Naive thymus-derived CD8-positive, alpha-beta T cell (primary cell): Measurements from ENCODE around the gene SNAPC1. TPM values are rescaled to one million over a fixed set of nuclear protein-coding genes. Genes with fewer than 3 reads are reported as not detected.

Experiments used
- ATAC-seq, 2 donors: fragments of 150-1000 bp; cut with Tn5 transposase in 1 of 2; sonication (Bioruptor Pico), chemical (Tn5 transposase) in 1 of 2; 1 replicate in 1 of 2; 2 replicates in 1 of 2; pipeline ENCODE4 v1.10.0; 2021; ENCODE audit warnings: mild to moderate bottlenecking in 2 of 2, moderate library complexity in 2 of 2
- POLR2A ChIA-PET: fragments of 350-600 bp; sonication (Branson Sonifier 250); formaldehyde crosslinking; loops from one replicate; lab custom pipeline; 2021; ENCODE audit warnings: antibody characterized with exemption; lab: Charles Lee
- DNase-seq, 10 donors: peaks; one replicate each; pipeline versions ENCODE4 v3.0.0 to v3.0.0-alpha.2; 2020 to 2022
- H3K27ac Mint-ChIP-seq, 10 donors: one replicate each; pipeline ENCODE4 v1.8.0; 2020 to 2022; ENCODE audit warnings: mild to moderate bottlenecking in 10 of 10, mixed read lengths in 10 of 10, moderate library complexity in 4 of 10, inconsistent platforms in 1 of 10
- H3K27me3 Mint-ChIP-seq, 5 donors: one replicate each; pipeline ENCODE4 v1.8.0; 2021 to 2022; ENCODE audit warnings: mixed read lengths in 5 of 5
- H3K36me3 Mint-ChIP-seq, 3 donors: one replicate each; pipeline ENCODE4 v1.8.0; 2020 to 2022; ENCODE audit warnings: mixed read lengths in 3 of 3, mild to moderate bottlenecking in 2 of 3, inconsistent platforms in 1 of 3
- H3K4me1 Mint-ChIP-seq, 4 donors: one replicate each; pipeline ENCODE4 v1.8.0; 2021 to 2022; ENCODE audit warnings: mixed read lengths in 4 of 4
- H3K4me3 Mint-ChIP-seq, 10 donors: one replicate each; pipeline ENCODE4 v1.8.0; 2020 to 2022; ENCODE audit warnings: mild to moderate bottlenecking in 10 of 10, mixed read lengths in 10 of 10, moderate library complexity in 6 of 10, inconsistent platforms in 1 of 10
- H3K9me3 Mint-ChIP-seq, 9 donors: one replicate each; pipeline ENCODE4 v1.8.0; 2020 to 2022; ENCODE audit warnings: mixed read lengths in 9 of 9, mild to moderate bottlenecking in 3 of 9, inconsistent platforms in 1 of 9, moderate library complexity in 1 of 9
- polyA plus RNA-seq, 3 donors: library from polyadenylated mRNA; unstranded; fragments of 300-500 nt; fragmentation: Illumina TruSeq; gene quantifications; one replicate each; pipeline ENCODE4 v1.2.3, GENCODE V29; 2021
- total RNA-seq, 8 experiments: library from RNA in 2 of 8; stranded (reverse) in 2 of 8; gene quantifications; one replicate each; pipeline ENCODE4 v1.2.3 and lab custom pipeline; 2021 to 2026

Gene SNAPC1
- total and polyA plus RNA-seq, 5 experiments from 2014 or later = 4.0 to 5.6 (median 4.7) TPM

GRCh38 chr14:61765225-61765943, 3.2 kb downstream of the SNAPC1 start:
- H3K4me1 Mint-ChIP-seq = peaks cover 27 to 54% (median 46%) of the 10 kb centered on the region in 4 donors

GRCh38 chr14:61766151-61766550, 3.9 kb downstream of the SNAPC1 start:
- Mint-ChIP-seq H3K9me3 (no peaks in the 10 kb centered on the region), H3K4me3 (no peak overlapping the region), H3K27me3 (peaks cover 0 to 2% (median 0%) of the 10 kb centered on the region in 5 donors), H3K27ac (peak overlapping the region in 2 of 10 donors; percentile 23 to 30), H3K4me1 (peaks cover 27 to 53% (median 46%) of the 10 kb centered on the region in 4 donors), H3K36me3 (peaks cover 0 to 47% (median 17%) of the 10 kb centered on the region in 3 donors)
- POLR2A ChIA-PET = interaction anchor here (0.5 to 0.6 kb wide), 2 partner anchors 15 to 20 kb away, joined by 3 to 10 read pairs; no protein-coding TSS in a partner anchor
- no peak for DNase-seq
- no peak for ATAC-seq

More at GRCh38 chr14:61765225-61765943, 3.2 kb downstream of the SNAPC1 start:
- H3K27ac Mint-ChIP-seq = peak overlapping the region in 4 of 10 donors; percentile 23 to 76 (median 56)
- ATAC-seq (no peak), DNase-seq (no peak)
- peaks cover 0 to 42% (median 17%) of the 10 kb centered on the region in 3 donors for H3K36me3 Mint-ChIP-seq
- H3K4me3 Mint-ChIP-seq = peak overlapping the region in 2 of 10 donors; percentile 34 to 39
- POLR2A ChIA-PET = no interaction called here
- H3K9me3 Mint-ChIP-seq = no peaks in the 10 kb centered on the region
- peaks cover 0 to 2% (median 0%) of the 10 kb centered on the region in 5 donors for H3K27me3 Mint-ChIP-seq

- H3K36me3 Mint-ChIP-seq = peaks cover 5 to 67% (median 18%) of the 10 kb centered on the region in 3 donors
- peak overlapping the region in 1 of 10 donors; percentile 14 for H3K27ac Mint-ChIP-seq
- ATAC-seq = no peak
- H3K9me3 Mint-ChIP-seq = no peaks in the 10 kb centered on the region
- no peak for DNase-seq
- no peak overlapping the region for H3K4me3 Mint-ChIP-seq
- no peaks in the 10 kb centered on the region for H3K27me3 Mint-ChIP-seq
- peaks cover 17 to 39% (median 33%) of the 10 kb centered on the region in 4 donors for H3K4me1 Mint-ChIP-seq
- POLR2A ChIA-PET = interaction anchor here (0.5 kb wide), 2 partner anchors 65 to 206 kb away, joined by 3 to 5 read pairs; no protein-coding TSS in a partner anchor
Observed at GRCh38 chr14:61768240-61768639, 6.0 kb downstream of the SNAPC1 start.

DNA sequence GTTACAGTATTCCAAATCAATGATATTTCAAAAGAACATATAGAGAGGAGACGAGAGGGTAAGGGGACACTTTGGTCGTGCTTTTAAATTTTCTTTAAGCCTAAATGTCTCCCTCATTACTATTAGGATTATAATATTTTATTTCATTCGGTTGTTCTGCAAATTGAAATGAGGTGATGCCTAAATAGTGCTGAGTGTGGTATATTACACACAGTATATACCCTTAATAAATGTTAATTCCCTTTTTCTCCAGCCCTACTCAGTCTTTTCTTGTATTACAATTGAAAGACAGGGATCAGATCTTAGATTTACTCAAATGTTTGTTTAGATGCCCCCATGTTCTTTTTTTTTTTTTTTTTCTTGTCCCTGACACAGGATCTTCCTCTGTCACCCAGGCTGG, 7.7 kb downstream of the SNAPC1 start:
- H3K4me3 Mint-ChIP-seq = no peak overlapping the region
- peak overlapping the region in 1 of 10 donors; percentile 69 for H3K27ac Mint-ChIP-seq
- peaks cover 5 to 80% (median 20%) of the 10 kb centered on the region in 3 donors for H3K36me3 Mint-ChIP-seq
- ATAC-seq = no peak
- peaks cover 11 to 23% (median 18%) of the 10 kb centered on the region in 4 donors for H3K4me1 Mint-ChIP-seq
- POLR2A ChIA-PET = interaction anchor here (0.7 kb wide), 1 partner anchor 270 kb away, joined by 3 read pairs; no protein-coding TSS in a partner anchor
- DNase-seq = no peak
- H3K9me3 Mint-ChIP-seq = no peaks in the 10 kb centered on the region
- no peaks in the 10 kb centered on the region for H3K27me3 Mint-ChIP-seq

- H3K4me1 Mint-ChIP-seq = peaks cover 9 to 23% (median 13%) of the 10 kb centered on the region in 4 donors
- H3K27ac Mint-ChIP-seq = no peak overlapping the region
- POLR2A ChIA-PET = interaction anchor here (0.7 kb wide), 1 partner anchor 188 kb away, joined by 6 read pairs; no protein-coding TSS in a partner anchor
- ATAC-seq (no peak), DNase-seq (no peak)
- H3K36me3 Mint-ChIP-seq = peaks cover 5 to 66% (median 19%) of the 10 kb centered on the region in 3 donors
- H3K27me3 Mint-ChIP-seq = no peaks in the 10 kb centered on the region
- H3K4me3 Mint-ChIP-seq = no peak overlapping the region
- no peaks in the 10 kb centered on the region for H3K9me3 Mint-ChIP-seq
Observed at GRCh38 chr14:61774861-61775260, 12.6 kb downstream of the SNAPC1 start.

GRCh38 chr14:61780125-61780524, 17.9 kb downstream of the SNAPC1 start:
- H3K9me3 Mint-ChIP-seq = no peaks in the 10 kb centered on the region
- no peaks in the 10 kb centered on the region for H3K27me3 Mint-ChIP-seq
- peak; percentile 89 to 94 for ATAC-seq
- peak in 4 of 10 donors; percentile 34 to 61 (median 48) for DNase-seq
- H3K4me3 Mint-ChIP-seq = peak overlapping the region; percentile 16 to 80 (median 68)
- H3K27ac Mint-ChIP-seq = peak overlapping the region; percentile 79 to 97 (median 90)
- H3K36me3 Mint-ChIP-seq = peaks cover 0 to 48% (median 23%) of the 10 kb centered on the region in 3 donors
- POLR2A ChIA-PET = interaction anchor here (0.7 to 2.0 kb wide), 4 partner anchors 18 to 58 kb away, joined by 3 to 7 read pairs (median 5); partner anchors contain the start of gene SNAPC1
- H3K4me1 Mint-ChIP-seq = peaks cover 17 to 37% (median 29%) of the 10 kb centered on the region in 4 donors

DNA sequence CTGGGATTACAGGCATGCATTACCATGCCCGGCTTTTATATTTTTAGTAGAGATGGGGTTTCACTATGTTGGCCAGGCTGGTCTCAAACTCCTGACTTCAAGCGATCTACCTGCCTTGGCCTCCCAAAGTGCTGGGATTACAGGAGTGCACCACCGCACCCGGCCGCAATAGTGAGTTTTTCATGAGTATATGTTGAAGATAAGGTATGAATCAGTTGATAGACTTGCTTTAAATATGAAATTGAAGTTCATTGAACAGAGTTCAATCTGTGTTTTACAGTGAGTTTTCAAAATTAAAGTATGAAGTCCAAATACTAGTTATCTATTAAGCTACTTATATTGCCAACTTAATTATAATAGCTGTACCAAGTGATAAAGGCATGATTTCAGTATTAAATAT, 35.1 kb downstream of the SNAPC1 start:
- Mint-ChIP-seq H3K27ac (peak overlapping the region in 1 of 10 donors; percentile 38), H3K27me3 (no peaks in the 10 kb centered on the region), H3K4me3 (no peak overlapping the region), H3K9me3 (no peaks in the 10 kb centered on the region), H3K4me1 (peaks cover 0 to 2% (median 0%) of the 10 kb centered on the region in 4 donors), H3K36me3 (peaks cover 0 to 27% (median 6%) of the 10 kb centered on the region in 3 donors)
- no peak for DNase-seq
- no peak for ATAC-seq
- POLR2A ChIA-PET = no interaction called here

DNA sequence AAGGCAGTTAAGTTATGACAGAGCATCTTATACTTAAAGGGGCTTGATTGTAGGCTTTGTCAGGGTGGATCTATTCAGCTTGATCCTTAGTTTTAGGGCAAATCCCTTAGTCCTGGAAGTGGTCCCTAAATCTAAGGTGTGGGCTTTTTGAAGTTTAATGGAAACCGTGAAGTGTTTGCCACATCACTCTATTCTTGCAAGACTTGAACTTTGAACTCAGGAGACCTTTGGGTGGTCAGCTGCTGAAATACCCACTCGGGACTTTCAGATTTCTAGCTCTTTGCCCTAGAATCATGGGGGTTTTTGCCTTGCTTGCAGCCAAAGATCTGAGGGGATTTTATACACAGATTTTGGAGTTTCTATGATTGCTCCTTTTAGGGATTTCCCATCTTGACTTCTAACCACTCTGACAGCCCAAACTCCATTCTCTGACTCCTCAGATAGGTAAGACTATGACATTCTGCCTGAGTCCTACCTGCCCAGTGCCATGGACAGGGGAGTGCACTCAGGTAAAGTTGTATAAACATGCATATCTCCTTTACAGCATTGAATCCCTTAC, 39.9 kb downstream of the SNAPC1 start:
- Mint-ChIP-seq H3K4me1 (peaks cover 0 to 2% (median 0%) of the 10 kb centered on the region in 4 donors), H3K27me3 (no peaks in the 10 kb centered on the region), H3K27ac (no peak overlapping the region), H3K36me3 (peaks cover 0 to 4% (median 0%) of the 10 kb centered on the region in 3 donors), H3K9me3 (no peaks in the 10 kb centered on the region), H3K4me3 (no peak overlapping the region)
- POLR2A ChIA-PET = no interaction called here
- ATAC-seq (no peak), DNase-seq (no peak)

DNA sequence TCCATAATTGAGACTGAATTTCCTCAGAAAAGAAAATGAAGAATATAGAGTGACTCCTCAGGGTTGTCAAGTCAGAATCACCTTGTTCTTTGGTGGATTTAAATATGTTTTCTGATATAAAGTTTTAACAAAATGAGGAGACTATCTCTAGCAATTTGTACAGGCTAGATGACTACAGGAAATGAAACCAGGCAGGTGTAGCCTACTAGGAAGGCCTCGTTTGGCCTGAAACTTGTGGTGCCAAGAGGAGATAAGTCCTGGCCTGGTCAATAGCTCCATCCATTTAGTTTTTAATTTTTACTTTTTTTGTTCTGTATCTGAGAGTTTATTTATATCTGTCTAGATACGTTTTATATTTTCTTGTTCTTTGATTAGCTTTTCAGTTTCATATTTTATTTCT, 41.5 kb downstream of the SNAPC1 start:
- Mint-ChIP-seq H3K9me3 (no peaks in the 10 kb centered on the region), H3K4me1 (no peaks in the 10 kb centered on the region), H3K27me3 (peaks cover 0 to 7% (median 0%) of the 10 kb centered on the region in 5 donors), H3K27ac (no peak overlapping the region), H3K4me3 (no peak overlapping the region), H3K36me3 (no peaks in the 10 kb centered on the region)
- no peak for DNase-seq
- no peak for ATAC-seq
- POLR2A ChIA-PET = no interaction called here

GRCh38 chr14:61805451-61805850, 43.2 kb downstream of the SNAPC1 start:
- Mint-ChIP-seq H3K9me3 (no peaks in the 10 kb centered on the region), H3K27ac (no peak overlapping the region), H3K36me3 (no peaks in the 10 kb centered on the region), H3K4me3 (no peak overlapping the region), H3K4me1 (no peaks in the 10 kb centered on the region), H3K27me3 (peaks cover 0 to 7% (median 4%) of the 10 kb centered on the region in 5 donors)
- no peak for ATAC-seq
- POLR2A ChIA-PET = no interaction called here
- DNase-seq = no peak

- Mint-ChIP-seq H3K4me3 (peak overlapping the region; percentile 65 to 91 (median 79)), H3K27me3 (peaks cover 21 to 65% (median 50%) of the 10 kb centered on the region in 5 donors), H3K36me3 (peaks cover 0 to 6% (median 4%) of the 10 kb centered on the region in 3 donors), H3K27ac (peak overlapping the region in 1 of 10 donors; percentile 82), H3K9me3 (peaks cover 0 to 2% (median 0%) of the 10 kb centered on the region in 9 donors), H3K4me1 (peaks cover 8 to 13% (median 10%) of the 10 kb centered on the region in 4 donors)
- ATAC-seq (no peak), DNase-seq (no peak)
- POLR2A ChIA-PET = no interaction called here
Observed at GRCh38 chr14:61811882-61812346, 49.7 kb downstream of the SNAPC1 start.

- POLR2A ChIA-PET = interaction anchor here (1.5 kb wide), 1 partner anchor 50 kb away, joined by 3 read pairs; the partner anchor contains the start of gene SNAPC1
- Mint-ChIP-seq H3K27ac (peak within 1 kb of the TSS in 1 of 10 donors; percentile 82), H3K9me3 (peaks cover 0 to 2% (median 0%) of the 10 kb centered on the region in 9 donors), H3K4me1 (peaks cover 8 to 13% (median 10%) of the 10 kb centered on the region in 4 donors), H3K4me3 (peak within 1 kb of the TSS; percentile 74 to 91 (median 80)), H3K36me3 (peaks cover 0 to 6% (median 4%) of the 10 kb centered on the region in 3 donors), H3K27me3 (peaks cover 23 to 71% (median 50%) of the 10 kb centered on the region in 5 donors)
- ATAC-seq (peak; percentile 72 to 79), DNase-seq (peak in 5 of 10 donors; percentile 12 to 28 (median 16))
Observed at GRCh38 chr14:61812347-61813095, 50.3 kb downstream of the SNAPC1 start, which contains the start of gene SYT16. TSS of gene SYT16 (plus strand) at chr14:61812703.
